H9 (cell line): ENCODE results near the gene ANKRD39. TPM values are rescaled to one million over a fixed set of nuclear protein-coding genes. Genes with fewer than 3 reads are reported as not detected.

Experiments
- DNase-seq: peaks from one replicate; pipeline ENCODE4 v3.0.0-alpha.2; 2017
- H2AFZ ChIP-seq: one replicate; pipeline ENCODE4 v1.6.1; 2013; ENCODE audit warnings: mild to moderate bottlenecking, low read length, control low read depth, moderate library complexity
- H2AK5ac ChIP-seq: 2 replicates; pipeline ENCODE4 v1.6.1; 2013; ENCODE audit warnings: low read length, control low read depth, mixed read lengths; ENCODE audit not compliant: insufficient read length
- H2BK120ac ChIP-seq: one replicate; pipeline ENCODE4 v1.6.1; 2013; ENCODE audit warnings: low read depth, mild to moderate bottlenecking, low read length, control low read depth, inconsistent platforms; ENCODE audit not compliant: poor library complexity, severe bottlenecking
- H2BK12ac ChIP-seq: 2 replicates; pipeline ENCODE4 v1.6.1; 2013; ENCODE audit warnings: low read length, control low read depth, mixed read lengths, low read depth; ENCODE audit not compliant: insufficient read length
- H2BK15ac ChIP-seq: 2 replicates; pipeline ENCODE4 v1.6.1; 2013; ENCODE audit warnings: low read depth, low read length, control low read depth
- H2BK20ac ChIP-seq: one replicate; pipeline ENCODE4 v1.6.1; 2013; ENCODE audit warnings: low read depth, mild to moderate bottlenecking, low read length, control low read depth, inconsistent platforms; ENCODE audit not compliant: poor library complexity, severe bottlenecking
- H2BK5ac ChIP-seq: 2 replicates; pipeline ENCODE4 v1.6.1; 2013; ENCODE audit warnings: low read length, control low read depth, mixed read lengths; ENCODE audit not compliant: insufficient read length
- H3K14ac ChIP-seq: 2 replicates; pipeline ENCODE4 v1.6.1; 2013; ENCODE audit warnings: low read length, control low read depth; ENCODE audit not compliant: insufficient read depth
- H3K18ac ChIP-seq: 2 replicates; pipeline ENCODE4 v1.6.1; 2013; ENCODE audit warnings: low read depth, mild to moderate bottlenecking, mixed read lengths, low read length, control low read depth; ENCODE audit not compliant: insufficient read length
- H3K23ac ChIP-seq: 2 replicates; pipeline ENCODE4 v1.6.1; 2013; ENCODE audit warnings: low read length, control low read depth, mixed read lengths, low read depth; ENCODE audit not compliant: insufficient read length
- H3K23me2 ChIP-seq: 2 replicates; pipeline ENCODE4 v1.6.1; 2013; ENCODE audit warnings: low read depth, mild to moderate bottlenecking, mixed read lengths, low read length, control low read depth; ENCODE audit not compliant: insufficient read length, poor library complexity, severe bottlenecking
- H3K27ac ChIP-seq: 2 replicates; pipeline ENCODE4 v1.5.1; 2013; ENCODE audit warnings: low read length, control low read depth, mixed read lengths, low read depth; ENCODE audit not compliant: insufficient read length
- H3K27me3 ChIP-seq: 2 replicates; pipeline ENCODE4 v1.6.1; 2013; ENCODE audit warnings: low read length, control low read depth, inconsistent platforms; ENCODE audit not compliant: insufficient read depth
- H3K4ac ChIP-seq: 2 replicates; pipeline ENCODE4 v1.6.1; 2013; ENCODE audit warnings: low read depth, mild to moderate bottlenecking, control low read depth, inconsistent platforms, low read length, moderate library complexity
- H3K4me1 ChIP-seq: 2 replicates; pipeline ENCODE4 v1.6.1; 2013; ENCODE audit warnings: low read length, control low read depth, inconsistent platforms; ENCODE audit not compliant: insufficient read depth
- H3K4me2 ChIP-seq: 2 replicates; pipeline ENCODE4 v1.6.1; 2013; ENCODE audit warnings: low read length, control low read depth, mixed read lengths; ENCODE audit not compliant: insufficient read length, insufficient read depth
- H3K56ac ChIP-seq: 2 replicates; pipeline ENCODE4 v1.6.1; 2013; ENCODE audit warnings: low read depth, mild to moderate bottlenecking, mixed read lengths, low read length, control low read depth; ENCODE audit not compliant: insufficient read length
- H3K79me1 ChIP-seq: 2 replicates; pipeline ENCODE4 v1.6.1; 2013; ENCODE audit warnings: low read depth, mild to moderate bottlenecking, moderate library complexity, low read length, control low read depth, inconsistent platforms; ENCODE audit not compliant: insufficient read depth, poor library complexity, severe bottlenecking
- H3K79me2 ChIP-seq: 2 replicates; pipeline ENCODE4 v1.6.1; 2013; ENCODE audit warnings: low read length, control low read depth, inconsistent platforms; ENCODE audit not compliant: insufficient read depth
- H3K9ac ChIP-seq: 2 replicates; pipeline ENCODE4 v1.6.1; 2013; ENCODE audit warnings: low read length, control low read depth, mixed read lengths; ENCODE audit not compliant: insufficient read length; ENCODE audit errors: extremely low read depth
- H3K9me3 ChIP-seq: one replicate; pipeline ENCODE4 v1.6.1; 2013; ENCODE audit warnings: low read depth, low read length, inconsistent platforms; ENCODE audit not compliant: control insufficient read depth
- H3T11ph ChIP-seq: one replicate; pipeline ENCODE4 v1.6.1; 2013; ENCODE audit warnings: mild to moderate bottlenecking, low read length, control low read depth, inconsistent platforms
- H4K20me1 ChIP-seq: one replicate; pipeline ENCODE4 v1.6.1; 2013; ENCODE audit not compliant: control insufficient read depth, insufficient read length, insufficient read depth
- H4K5ac ChIP-seq: 2 replicates; pipeline ENCODE4 v1.6.1; 2013; ENCODE audit warnings: low read depth, mild to moderate bottlenecking, mixed read lengths, low read length, control low read depth; ENCODE audit not compliant: insufficient read length
- H4K8ac ChIP-seq: replicated peaks from 2 replicates; pipeline ENCODE4 v1.6.1; 2013; ENCODE audit warnings: low read length, control low read depth, mixed read lengths, low read depth; ENCODE audit not compliant: insufficient read length
- H4K91ac ChIP-seq: 2 replicates; pipeline ENCODE4 v1.6.1; 2013; ENCODE audit warnings: low read depth, mild to moderate bottlenecking, moderate library complexity, mixed read lengths, low read length, control low read depth; ENCODE audit not compliant: insufficient read length
- H3K27ac Mint-ChIP-seq, 3 experiments: 2 replicates in 2 of 3; 3 replicates in 1 of 3; pipeline ENCODE4 v1.8.0; 2020 to 2021; ENCODE audit warnings: mixed read lengths in 3 of 3, mild to moderate bottlenecking in 1 of 3, moderate library complexity in 1 of 3
- H3K27me3 Mint-ChIP-seq: 2 replicates; pipeline ENCODE4 v1.8.0; 2021; ENCODE audit warnings: low read depth, mild to moderate bottlenecking, moderate library complexity, mixed read lengths
- H3K36me3 Mint-ChIP-seq, 3 experiments: 2 replicates in 2 of 3; 3 replicates in 1 of 3; pipeline ENCODE4 v1.8.0; 2020 to 2021; ENCODE audit warnings: low read depth in 3 of 3, mixed read lengths in 3 of 3; ENCODE audit not compliant: insufficient read depth in 1 of 3
- H3K4me1 Mint-ChIP-seq, 2 experiments: 2 replicates each; pipeline ENCODE4 v1.8.0; 2020; ENCODE audit warnings: mixed read lengths in 2 of 2
- H3K4me3 Mint-ChIP-seq, 2 experiments: 2 replicates in 1 of 2; 3 replicates in 1 of 2; pipeline ENCODE4 v1.8.0; 2020 to 2021; ENCODE audit warnings: mild to moderate bottlenecking in 2 of 2, mixed read lengths in 2 of 2, moderate library complexity in 1 of 2
- H3K9me3 Mint-ChIP-seq, 2 experiments: 2 replicates in 1 of 2; 3 replicates in 1 of 2; pipeline ENCODE4 v1.8.0; 2020; ENCODE audit warnings: mild to moderate bottlenecking in 2 of 2, mixed read lengths in 2 of 2, moderate library complexity in 1 of 2
- WGBS: extraction: QIAGEN DNeasy Blood & Tissue Kit; methylation state at CpG from one replicate; pipeline ENCODE4 v1.1.7; 2013; ENCODE audit warnings: missing lambda C conversion rate, low lambda C conversion rate, mixed read lengths; ENCODE audit not compliant: insufficient read length; ENCODE audit errors: extremely low coverage; 5-methylcytosine and 5-hydroxymethylcytosine counted together
- total RNA-seq: library from RNA; stranded (reverse); gene quantifications from 2 replicates; pipeline ENCODE4 v1.2.1, GENCODE V29; 2021
- TF ChIP-seq, protein P1 (sequence below): fragments of 200-600 bp; sonication (generic); conservative IDR thresholded peaks from 3 replicates; pipeline ENCODE4 v1.8.0; 2021; ENCODE audit warnings: antibody characterized with exemption, mild to moderate bottlenecking

The ANKRD39 gene
- total RNA-seq, 1 experiment from 2014 or later = 13.0 TPM

DNA sequence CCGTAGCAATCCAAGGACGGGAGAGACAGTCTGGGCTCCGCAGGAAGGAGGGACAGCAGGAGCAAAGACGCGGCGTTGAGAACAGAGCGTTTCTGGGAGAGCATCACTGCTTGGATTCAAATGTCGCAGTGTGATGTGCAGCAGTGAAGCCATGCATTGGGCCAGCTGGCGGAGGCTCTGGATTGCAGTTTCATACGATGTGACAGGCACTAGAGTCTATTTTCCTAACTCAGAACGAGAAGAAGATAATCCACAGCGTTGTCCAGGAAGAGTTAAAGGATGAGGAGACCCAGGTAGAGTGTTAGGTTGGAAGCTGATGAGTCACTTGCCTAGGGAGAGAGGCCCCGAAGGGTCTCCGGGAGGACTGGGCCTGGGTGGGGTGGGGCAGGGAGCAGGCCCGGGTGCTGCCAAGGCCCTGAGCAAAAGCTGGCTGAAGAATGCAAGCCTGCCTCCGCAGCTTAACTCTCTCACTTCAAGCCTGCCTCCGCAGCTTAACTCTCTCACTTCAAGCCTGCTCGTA lies 29.7 kb upstream of the ANKRD39 start:
- WGBS = no CpG with 5 or more reads among the region's 18 CpGs
- H2AFZ ChIP-seq = no peak overlapping the region
- H3K4me1 Mint-ChIP-seq = peaks cover 43 to 46% of the 10 kb centered on the region in 2 experiments

More for the DNA sequence above, 29.7 kb upstream of the ANKRD39 start:
- Mint-ChIP-seq H3K36me3 (no peaks in the 10 kb centered on the region), H3K27me3 (peaks cover 5% of the 10 kb centered on the region), H3K4me3 (no peak overlapping the region; a peak in 1 of 5 replicates), H3K9me3 (no peaks in the 10 kb centered on the region; a peak in 1 of 5 replicates), H3K27ac (peak overlapping the region in 2 of 3 experiments; percentile 29 to 70; a peak in 3 of 7 replicates)
- Histone ChIP-seq H3K18ac (no peak overlapping the region), H3K79me1 (no peaks in the 10 kb centered on the region), H4K8ac (no peak overlapping the region), H3K9me3 (no peaks in the 10 kb centered on the region), H2AK5ac (no peak overlapping the region), H3K4me1 (peaks cover 7% of the 10 kb centered on the region; the same call in 1 of the 2 replicates), H2BK5ac (no peak overlapping the region), H4K20me1 (no peaks in the 10 kb centered on the region), H2BK120ac (no peak overlapping the region), H3K56ac (no peak overlapping the region), H2BK12ac (no peak overlapping the region), H3K14ac (no peak overlapping the region; the same call in 1 of the 2 replicates), H3K23me2 (no peaks in the 10 kb centered on the region), H4K91ac (no peak overlapping the region), H3T11ph (no peak overlapping the region), H2BK15ac (no peak overlapping the region), H3K4ac (no peak overlapping the region), H4K5ac (no peak overlapping the region), H3K79me2 (no peaks in the 10 kb centered on the region), H3K9ac (no peak overlapping the region), H3K23ac (no peak overlapping the region), H3K27ac (no peak overlapping the region), H3K4me2 (no peak overlapping the region), H2BK20ac (no peak overlapping the region), H3K27me3 (no peaks in the 10 kb centered on the region; the same call in 1 of the 2 replicates)
- TF ChIP-seq, protein P1, sequence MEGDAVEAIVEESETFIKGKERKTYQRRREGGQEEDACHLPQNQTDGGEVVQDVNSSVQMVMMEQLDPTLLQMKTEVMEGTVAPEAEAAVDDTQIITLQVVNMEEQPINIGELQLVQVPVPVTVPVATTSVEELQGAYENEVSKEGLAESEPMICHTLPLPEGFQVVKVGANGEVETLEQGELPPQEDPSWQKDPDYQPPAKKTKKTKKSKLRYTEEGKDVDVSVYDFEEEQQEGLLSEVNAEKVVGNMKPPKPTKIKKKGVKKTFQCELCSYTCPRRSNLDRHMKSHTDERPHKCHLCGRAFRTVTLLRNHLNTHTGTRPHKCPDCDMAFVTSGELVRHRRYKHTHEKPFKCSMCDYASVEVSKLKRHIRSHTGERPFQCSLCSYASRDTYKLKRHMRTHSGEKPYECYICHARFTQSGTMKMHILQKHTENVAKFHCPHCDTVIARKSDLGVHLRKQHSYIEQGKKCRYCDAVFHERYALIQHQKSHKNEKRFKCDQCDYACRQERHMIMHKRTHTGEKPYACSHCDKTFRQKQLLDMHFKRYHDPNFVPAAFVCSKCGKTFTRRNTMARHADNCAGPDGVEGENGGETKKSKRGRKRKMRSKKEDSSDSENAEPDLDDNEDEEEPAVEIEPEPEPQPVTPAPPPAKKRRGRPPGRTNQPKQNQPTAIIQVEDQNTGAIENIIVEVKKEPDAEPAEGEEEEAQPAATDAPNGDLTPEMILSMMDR = no peak
- no peak for DNase-seq
